ENCODE measurements around the gene KDM2B. TPM values are rescaled to one million over a fixed set of nuclear protein-coding genes. Genes with fewer than 3 reads are reported as not detected.

KDM2B gene
- total and polyA plus RNA-seq, 2 donors (not counting 1 experiment from before 2014, with no cell fraction given), result 108 to 126 TPM

- intact Hi-C loops (cut with micrococcal nuclease), result no loop called here
- H3K9ac ChIP-seq (ENCODE audit: low read length), result peak overlapping the region; percentile 82
- H3K27me3 ChIP-seq (replicated peaks in 1 of 4; ENCODE audit: control extremely low read depth in 1 of 4, control insufficient read depth in 3 of 4, insufficient read depth in 4 of 4, low read length in 3 of 4), result no peaks in the 10 kb centered on the region
- no peaks in the 10 kb centered on the region for H3K9me3 ChIP-seq (ENCODE audit: control extremely low read depth in 1 of 3, control insufficient read depth in 2 of 3, insufficient read depth in 1 of 3, low read length in 2 of 3)
- peak overlapping the region; percentile 97 for H3K4me2 ChIP-seq (replicated peaks; ENCODE audit: low read depth, low read length, poor library complexity, severe bottlenecking)
- DNase-seq (peak; percentile 57), ATAC-seq (ENCODE audit: low read depth) (peak; percentile 28)
- no peaks in the 10 kb centered on the region for H4K20me1 ChIP-seq (ENCODE audit: control insufficient read depth, insufficient read depth, low read length, poor library complexity, severe bottlenecking)
- H3K4me1 ChIP-seq (ENCODE audit: control insufficient read depth in 2 of 2, insufficient read depth in 2 of 2, low read length in 2 of 2), result peaks cover 23 to 47% of the 10 kb centered on the region in 2 donors
- POLR2A ChIA-PET, result interaction anchor here (0.5 to 5.6 kb wide), 6 partner anchors 8 to 216 kb away, joined by 3 to 74 read pairs (median 30); partner anchors contain the start of gene ORAI1
- no peaks in the 10 kb centered on the region for H3K9me3 Mint-ChIP-seq (ENCODE audit: insufficient read depth)
- no peaks in the 10 kb centered on the region for H3K79me2 ChIP-seq (ENCODE audit: control insufficient read depth, insufficient read depth, low read length)
- CTCF ChIA-PET, result interaction anchor here (0.9 to 9.0 kb wide), 4 partner anchors 10 to 45 kb away, joined by 3 to 72 read pairs (median 5); partner anchors contain the start of gene ORAI1
- H3K27ac Mint-ChIP-seq, result peak overlapping the region; percentile 94
- 26% methylated on average over 10 of the region's 17 CpGs for WGBS (ENCODE audit: insufficient coverage)
- H3K36me3 ChIP-seq (replicated peaks in 1 of 2; ENCODE audit: control extremely low read depth in 1 of 2, control insufficient read depth in 1 of 2, extremely low read depth in 1 of 2, insufficient read depth in 2 of 2, low read length in 1 of 2), result no peaks in the 10 kb centered on the region
- H3K27ac ChIP-seq (ENCODE audit: low read length in 2 of 2), result peak overlapping the region; percentile 52 to 77
- no peaks in the 10 kb centered on the region for H3K27me3 Mint-ChIP-seq
- TF ChIP-seq EZH2 (IDR thresholded peaks at IDR 0.05; ENCODE audit: borderline replicate concordance, insufficient read depth, low read depth, low read length, poor library complexity, severe bottlenecking) (no peak), CTCF (IDR thresholded peaks at IDR 0.05) (no peak)
- peak overlapping the region in 4 of 5 experiments; percentile 57 to 93 (median 64) for H3K4me3 ChIP-seq (ENCODE audit: control extremely low read depth in 1 of 5, extremely low read depth in 1 of 5, insufficient read depth in 1 of 5, low read depth in 2 of 5, low read length in 4 of 5)
- peak overlapping the region; percentile 94 for H3K4me3 Mint-ChIP-seq
- peak overlapping the region; percentile 90 for H2AFZ ChIP-seq (ENCODE audit: insufficient read depth, low read depth, low read length, poor library complexity, severe bottlenecking)
- peaks cover 38% of the 10 kb centered on the region for H3K4me1 Mint-ChIP-seq
These were observed 1.0 kb upstream of the KDM2B start for GRCh38 chr12:121581686-121582429.
